HL-60 (cell line): ENCODE data around the gene SLC6A6.

Source experiments
- DNase-seq, 2 experiments: peaks; one replicate each; pipeline ENCODE4 v3.0.0-alpha.2; 2010 to 2020; ENCODE audit warnings: low read depth in 1 of 2, low spot score in 1 of 2
- H3K27ac ChIP-seq: fragments of 250-450 bp; sonication (Bioruptor Pico); replicated peaks from 2 replicates; pipeline ENCODE4 v1.5.1; 2020; ENCODE audit warnings: mild to moderate bottlenecking, moderate library complexity
- H3K27me3 ChIP-seq: fragments of 250-450 bp; sonication (Bioruptor Pico); 2 replicates; pipeline ENCODE4 v1.5.1; 2021; ENCODE audit warnings: mild to moderate bottlenecking, moderate library complexity; ENCODE audit not compliant: insufficient read depth, poor library complexity, severe bottlenecking
- H3K4me3 ChIP-seq: replicated peaks from 2 replicates; pipeline ENCODE4 v1.5.1; 2011; ENCODE audit warnings: mild to moderate bottlenecking, control low read depth, low read length; ENCODE audit not compliant: insufficient read depth
- CTCF ChIP-seq: IDR thresholded peaks from one replicate; pipeline ENCODE4 v1.5.1; 2011; ENCODE audit warnings: low read length, control low read depth, inconsistent platforms; ENCODE audit not compliant: insufficient read depth
- GABPA ChIP-seq: IDR thresholded peaks from 2 replicates; pipeline ENCODE4 v1.6.1; 2012; ENCODE audit warnings: low read depth
- POLR2AphosphoS5 ChIP-seq: IDR thresholded peaks from 2 replicates; pipeline ENCODE4 v1.6.1; 2012; ENCODE audit warnings: low read depth
- SPI1 ChIP-seq: IDR thresholded peaks from 2 replicates; pipeline ENCODE4 v1.6.1; 2012; ENCODE audit warnings: low read depth, mild to moderate bottlenecking, borderline replicate concordance
- TF ChIP-seq, protein P1 (sequence below): IDR thresholded peaks from 2 replicates; pipeline ENCODE4 v1.6.1; 2012; ENCODE audit warnings: low read depth; ENCODE audit not compliant: insufficient replicate concordance

SLC6A6 gene

DNA sequence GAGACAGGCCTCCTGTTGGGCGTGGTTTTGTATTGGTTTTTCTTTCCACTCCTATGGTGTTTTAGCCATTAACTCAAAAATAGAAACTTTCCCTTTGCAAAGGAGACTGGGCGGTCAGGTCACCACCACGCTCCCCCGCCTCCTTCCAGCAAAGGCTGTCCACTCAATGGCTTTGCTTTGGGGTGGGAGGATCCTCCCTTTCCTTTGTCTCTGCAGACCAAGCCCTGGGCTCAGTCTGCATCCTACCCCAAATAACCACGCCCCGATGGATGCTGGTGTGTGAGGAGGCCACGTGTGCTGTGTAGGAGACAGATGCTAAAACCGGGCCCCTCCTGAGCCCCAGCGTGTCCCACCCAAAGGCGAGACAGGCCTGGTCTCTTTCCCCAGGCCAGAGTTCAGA is 69.3 kb downstream of the SLC6A6 start:
- no peaks in the 10 kb centered on the region for H3K27me3 ChIP-seq
- TF ChIP-seq SPI1 (no peak), POLR2AphosphoS5 (no peak), CTCF (no peak), GABPA (no peak)
- TF ChIP-seq, protein P1, sequence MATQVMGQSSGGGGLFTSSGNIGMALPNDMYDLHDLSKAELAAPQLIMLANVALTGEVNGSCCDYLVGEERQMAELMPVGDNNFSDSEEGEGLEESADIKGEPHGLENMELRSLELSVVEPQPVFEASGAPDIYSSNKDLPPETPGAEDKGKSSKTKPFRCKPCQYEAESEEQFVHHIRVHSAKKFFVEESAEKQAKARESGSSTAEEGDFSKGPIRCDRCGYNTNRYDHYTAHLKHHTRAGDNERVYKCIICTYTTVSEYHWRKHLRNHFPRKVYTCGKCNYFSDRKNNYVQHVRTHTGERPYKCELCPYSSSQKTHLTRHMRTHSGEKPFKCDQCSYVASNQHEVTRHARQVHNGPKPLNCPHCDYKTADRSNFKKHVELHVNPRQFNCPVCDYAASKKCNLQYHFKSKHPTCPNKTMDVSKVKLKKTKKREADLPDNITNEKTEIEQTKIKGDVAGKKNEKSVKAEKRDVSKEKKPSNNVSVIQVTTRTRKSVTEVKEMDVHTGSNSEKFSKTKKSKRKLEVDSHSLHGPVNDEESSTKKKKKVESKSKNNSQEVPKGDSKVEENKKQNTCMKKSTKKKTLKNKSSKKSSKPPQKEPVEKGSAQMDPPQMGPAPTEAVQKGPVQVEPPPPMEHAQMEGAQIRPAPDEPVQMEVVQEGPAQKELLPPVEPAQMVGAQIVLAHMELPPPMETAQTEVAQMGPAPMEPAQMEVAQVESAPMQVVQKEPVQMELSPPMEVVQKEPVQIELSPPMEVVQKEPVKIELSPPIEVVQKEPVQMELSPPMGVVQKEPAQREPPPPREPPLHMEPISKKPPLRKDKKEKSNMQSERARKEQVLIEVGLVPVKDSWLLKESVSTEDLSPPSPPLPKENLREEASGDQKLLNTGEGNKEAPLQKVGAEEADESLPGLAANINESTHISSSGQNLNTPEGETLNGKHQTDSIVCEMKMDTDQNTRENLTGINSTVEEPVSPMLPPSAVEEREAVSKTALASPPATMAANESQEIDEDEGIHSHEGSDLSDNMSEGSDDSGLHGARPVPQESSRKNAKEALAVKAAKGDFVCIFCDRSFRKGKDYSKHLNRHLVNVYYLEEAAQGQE: no peak
- H3K27ac ChIP-seq: no peak overlapping the region
- H3K4me3 ChIP-seq: no peak overlapping the region
- DNase-seq: no peak

DNA sequence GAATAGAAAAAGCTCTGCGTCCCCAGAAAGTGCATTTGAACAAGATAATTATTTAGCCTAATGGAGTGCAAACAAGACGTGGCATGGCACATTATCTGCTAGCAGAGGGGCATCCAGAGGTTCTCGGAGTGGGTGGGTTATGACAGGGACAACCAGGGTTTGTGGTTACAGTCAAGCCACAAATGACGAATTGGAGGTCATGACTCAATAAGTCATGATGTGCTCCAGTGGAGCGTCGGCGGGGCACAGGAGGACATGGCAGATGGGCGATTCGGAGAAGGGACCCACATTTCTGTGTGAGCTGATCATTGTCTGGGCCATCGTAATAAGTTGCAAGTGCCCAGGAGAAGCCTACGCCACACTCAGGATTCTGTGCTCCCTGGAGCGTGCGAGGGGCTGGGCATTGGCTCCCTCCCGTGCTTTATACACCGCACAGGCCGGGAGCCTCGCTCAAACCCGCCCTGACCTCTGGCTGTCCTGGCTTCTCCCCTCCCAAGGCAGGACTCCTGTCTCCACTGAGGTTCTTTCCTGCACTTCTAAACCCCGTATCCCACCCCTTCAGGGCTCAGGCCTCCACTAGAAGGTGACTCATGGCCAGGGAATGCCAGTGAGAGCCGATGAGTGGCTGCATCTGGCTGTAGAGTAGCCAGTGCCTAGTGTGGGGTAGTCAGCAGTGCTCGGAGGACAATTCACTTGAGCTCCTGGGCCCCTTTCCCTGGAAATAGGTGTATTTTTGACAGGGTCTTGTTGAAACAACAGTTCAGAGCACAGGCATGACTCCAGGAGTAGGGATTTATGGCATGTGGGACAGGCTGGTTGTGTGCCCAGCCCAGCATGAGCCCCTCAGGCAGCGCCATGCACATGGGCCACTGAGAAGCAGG is 70.3 kb downstream of the SLC6A6 start:
- Histone ChIP-seq H3K27me3 (no peaks in the 10 kb centered on the region), H3K4me3 (no peak overlapping the region), H3K27ac (no peak overlapping the region)
- no peak for DNase-seq
- TF ChIP-seq, protein P1: no peak
- TF ChIP-seq SPI1 (no peak), CTCF (no peak), POLR2AphosphoS5 (no peak), GABPA (no peak)

GRCh38 chr3:14473411-14473891 is 71.0 kb downstream of the SLC6A6 start:
- H3K27me3 ChIP-seq: no peaks in the 10 kb centered on the region
- H3K27ac ChIP-seq: no peak overlapping the region
- no peak overlapping the region for H3K4me3 ChIP-seq
- no peak for TF ChIP-seq CTCF
- no peak for TF ChIP-seq POLR2AphosphoS5
- TF ChIP-seq SPI1: no peak
- no peak for TF ChIP-seq GABPA
- TF ChIP-seq, protein P1: no peak
- no peak for DNase-seq
